Testis (tissue), 3 donors: ENCODE results near the gene GID4. TPM values are rescaled to one million over a fixed set of nuclear protein-coding genes. Genes with fewer than 3 reads are reported as not detected.

Source experiments
- DNase-seq: peaks from one replicate; pipeline ENCODE4 v3.0.0-alpha.2; 2019
- H3K27ac ChIP-seq, 2 donors: fragments of 200-600 bp; sonication (generic); one replicate each; pipeline ENCODE4 v1.5.1; 2019
- H3K27me3 ChIP-seq: fragments of 200-600 bp; sonication (generic); one replicate; pipeline ENCODE4 v1.5.1; 2019
- H3K36me3 ChIP-seq: fragments of 200-600 bp; sonication (generic); one replicate; pipeline ENCODE4 v1.5.1; 2017; ENCODE audit warnings: low read depth; ENCODE audit errors: missing control alignments
- H3K4me1 ChIP-seq: fragments of 200-600 bp; sonication (generic); one replicate; pipeline ENCODE4 v1.5.1; 2019
- H3K4me3 ChIP-seq, 2 donors: fragments of 200-600 bp; sonication (generic); one replicate each; pipeline ENCODE4 v1.5.1; 2017 to 2019
- H3K9me3 ChIP-seq: fragments of 200-600 bp; sonication (generic); one replicate; pipeline ENCODE4 v1.5.1; 2017
- POLR2A ChIP-seq: fragments of 450-650 bp; IDR thresholded peaks from one replicate; pipeline ENCODE4 v1.6.1; 2017; ENCODE audit warnings: antibody characterized with exemption, mild to moderate bottlenecking, moderate library complexity
- WGBS, 2 donors: methylation state at CpG; one replicate each; pipeline ENCODE4 v1.1.5; 2018; 5-methylcytosine and 5-hydroxymethylcytosine counted together
- intact Hi-C: fragments of 100-400 bp; cut with DNase I; formaldehyde crosslinking; loops from one replicate; pipeline ENCODE4 v1.15.1; 2023; ENCODE audit warnings: low total_unique reads
- polyA plus RNA-seq: library from polyadenylated mRNA; stranded (reverse); fragments of 350-450 nt; fragmentation: Illumina TruSeq; extraction: RNeasy Lipid Tissue Mini Kit (QIAGEN cat#74804); gene quantifications from one replicate; pipeline ENCODE4 v1.2.3, GENCODE V29; 2014; ENCODE audit warnings: low read depth, low replicate concordance; ENCODE audit not compliant: insufficient read depth
- total RNA-seq, 2 donors: library from RNA; depleted of rRNA; stranded (reverse); fragments of >200 nt; gene quantifications; one replicate each; pipeline ENCODE4 v1.2.3, GENCODE V29; 2016
- TF ChIP-seq, protein P1 (sequence below), 3 experiments: fragments of 450-650 bp in 2 of 3; fragments of 200-600 bp in 1 of 3; sonication (generic) in 1 of 3; IDR thresholded peaks; one replicate each; pipeline ENCODE4 v1.5.1; 2016 to 2019; ENCODE audit warnings: antibody characterized with exemption in 3 of 3, mild to moderate bottlenecking in 2 of 3, moderate library complexity in 1 of 3

GID4 gene
- total and polyA plus RNA-seq, 3 donors from 2014 or later: 28.6 to 88.3 (median 36.1) TPM

DNA sequence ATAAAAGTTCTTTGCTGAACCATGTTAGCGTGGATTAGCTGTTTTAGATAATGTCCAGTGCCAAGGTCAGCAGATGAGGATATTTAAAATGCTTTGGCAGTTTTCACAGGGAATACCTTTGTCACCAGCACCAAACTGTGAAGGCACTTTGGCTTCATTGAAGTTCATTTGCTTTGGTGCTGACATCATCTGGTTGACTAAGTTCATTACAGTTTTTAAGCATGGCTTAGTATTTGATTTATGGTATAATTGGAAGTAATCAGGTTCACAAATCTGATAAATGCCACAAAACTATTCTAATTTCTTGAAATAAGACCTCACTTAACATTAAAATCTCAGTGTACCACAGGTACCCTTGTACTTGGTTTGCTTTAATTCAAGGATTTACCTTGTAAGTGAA is 4.3 kb downstream of the GID4 start:
- no peak overlapping the region for H3K4me3 ChIP-seq
- H3K27ac ChIP-seq: no peak overlapping the region
- H3K36me3 ChIP-seq: no peaks in the 10 kb centered on the region
- peaks cover 13% of the 10 kb centered on the region for H3K4me1 ChIP-seq
- no peaks in the 10 kb centered on the region for H3K27me3 ChIP-seq
- TF ChIP-seq, protein P1, sequence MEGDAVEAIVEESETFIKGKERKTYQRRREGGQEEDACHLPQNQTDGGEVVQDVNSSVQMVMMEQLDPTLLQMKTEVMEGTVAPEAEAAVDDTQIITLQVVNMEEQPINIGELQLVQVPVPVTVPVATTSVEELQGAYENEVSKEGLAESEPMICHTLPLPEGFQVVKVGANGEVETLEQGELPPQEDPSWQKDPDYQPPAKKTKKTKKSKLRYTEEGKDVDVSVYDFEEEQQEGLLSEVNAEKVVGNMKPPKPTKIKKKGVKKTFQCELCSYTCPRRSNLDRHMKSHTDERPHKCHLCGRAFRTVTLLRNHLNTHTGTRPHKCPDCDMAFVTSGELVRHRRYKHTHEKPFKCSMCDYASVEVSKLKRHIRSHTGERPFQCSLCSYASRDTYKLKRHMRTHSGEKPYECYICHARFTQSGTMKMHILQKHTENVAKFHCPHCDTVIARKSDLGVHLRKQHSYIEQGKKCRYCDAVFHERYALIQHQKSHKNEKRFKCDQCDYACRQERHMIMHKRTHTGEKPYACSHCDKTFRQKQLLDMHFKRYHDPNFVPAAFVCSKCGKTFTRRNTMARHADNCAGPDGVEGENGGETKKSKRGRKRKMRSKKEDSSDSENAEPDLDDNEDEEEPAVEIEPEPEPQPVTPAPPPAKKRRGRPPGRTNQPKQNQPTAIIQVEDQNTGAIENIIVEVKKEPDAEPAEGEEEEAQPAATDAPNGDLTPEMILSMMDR (IDR thresholded peaks at IDR 0.05): peak in 1 of 3 experiments; percentile 24
- TF ChIP-seq POLR2A: no peak
- DNase-seq: no peak
- H3K9me3 ChIP-seq: no peaks in the 10 kb centered on the region
- 50 to 72% methylated on average over 1 of the region's 1 CpG for WGBS, 2 donors
- intact Hi-C loops: no loop called here

DNA sequence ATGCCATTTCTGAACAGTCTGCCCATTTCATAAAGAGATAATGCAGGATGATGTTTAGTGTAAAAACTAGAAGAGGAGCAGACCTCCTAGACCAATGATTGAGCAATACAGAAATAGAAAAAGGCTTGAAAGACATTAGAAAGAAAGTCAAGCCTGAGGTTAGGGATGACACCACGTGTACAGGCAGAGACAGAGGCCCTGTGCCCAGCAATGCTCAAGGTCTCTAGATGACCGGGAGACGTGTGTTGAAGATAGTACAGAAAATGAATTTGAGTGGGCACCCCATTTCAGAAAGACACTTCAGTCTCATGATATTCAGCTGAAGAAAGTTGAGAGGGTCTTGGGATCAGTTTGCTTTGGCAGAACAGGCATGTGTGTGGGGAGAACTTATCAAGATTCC is 5.4 kb downstream of the GID4 start:
- WGBS, 2 donors: 42 to 80% methylated on average over 3 of the region's 3 CpGs
- Histone ChIP-seq H3K4me1 (peaks cover 12% of the 10 kb centered on the region), H3K36me3 (no peaks in the 10 kb centered on the region), H3K4me3 (no peak overlapping the region), H3K27ac (no peak overlapping the region), H3K9me3 (no peaks in the 10 kb centered on the region), H3K27me3 (no peaks in the 10 kb centered on the region)
- DNase-seq: no peak
- intact Hi-C loops: no loop called here
- TF ChIP-seq POLR2A: no peak
- TF ChIP-seq, protein P1 (IDR thresholded peaks at IDR 0.05): no peak

DNA sequence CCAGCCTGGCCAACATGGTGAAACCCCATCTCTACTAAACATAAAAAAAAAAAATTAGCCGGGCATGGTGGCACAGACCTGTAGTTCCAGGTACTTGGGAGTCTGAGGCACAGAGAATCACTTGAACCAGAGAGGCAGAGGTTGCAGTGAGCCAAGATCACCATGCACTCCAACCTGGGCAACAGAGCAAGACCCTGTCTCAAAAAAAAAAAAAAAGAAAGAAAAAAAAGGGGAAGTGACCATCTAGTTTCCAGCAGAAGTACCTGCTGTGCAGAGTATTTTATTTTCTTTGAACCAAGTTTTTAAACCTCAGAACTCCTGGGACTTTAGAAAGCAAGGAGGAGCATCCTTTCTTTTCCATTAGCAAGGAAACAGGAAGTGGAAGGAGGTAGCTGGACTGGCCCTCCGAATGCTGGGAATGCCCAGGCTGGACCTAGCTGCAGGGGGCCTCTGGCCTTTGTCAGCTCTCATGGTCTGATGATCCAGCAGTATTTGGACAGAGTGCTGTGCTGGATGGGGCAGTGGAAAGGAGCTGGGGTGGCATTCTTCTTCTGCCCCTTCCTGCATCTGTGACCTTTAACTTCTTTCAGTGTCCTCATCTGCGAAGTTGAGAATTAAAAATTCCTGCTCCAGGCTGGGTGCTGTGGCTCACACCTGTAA is 6.6 kb downstream of the GID4 start:
- Histone ChIP-seq H3K4me1 (peaks cover 3% of the 10 kb centered on the region), H3K27ac (no peak overlapping the region), H3K27me3 (no peaks in the 10 kb centered on the region), H3K4me3 (no peak overlapping the region), H3K9me3 (no peaks in the 10 kb centered on the region), H3K36me3 (no peaks in the 10 kb centered on the region)
- 88 to 90% methylated on average over 3 of the region's 3 CpGs for WGBS, 2 donors
- DNase-seq: no peak
- intact Hi-C loops: no loop called here
- TF ChIP-seq, protein P1 (IDR thresholded peaks at IDR 0.05): no peak
- no peak for TF ChIP-seq POLR2A

DNA sequence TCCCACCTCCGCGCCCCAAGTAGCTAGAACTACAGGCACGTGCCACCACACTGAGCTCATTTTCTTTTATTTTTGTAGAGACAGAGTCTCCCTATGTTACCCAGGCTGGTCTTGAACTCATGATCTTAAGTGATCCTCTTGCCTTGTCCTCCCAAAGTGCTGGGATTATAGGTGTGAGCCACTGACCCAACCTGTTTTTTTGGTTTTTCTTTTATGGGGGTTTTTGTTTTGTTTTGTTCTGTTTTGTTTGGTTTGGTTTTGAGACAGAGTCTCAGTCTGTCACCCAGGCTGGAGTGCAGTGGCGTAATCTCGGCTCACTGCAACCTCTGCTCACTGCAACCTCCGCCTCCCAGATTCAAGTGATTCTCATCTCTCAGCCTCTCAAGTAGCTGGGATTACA is 16.4 kb downstream of the GID4 start:
- no peak overlapping the region for H3K4me3 ChIP-seq
- intact Hi-C loops: no loop called here
- H3K27me3 ChIP-seq: no peaks in the 10 kb centered on the region
- no peak for DNase-seq
- H3K4me1 ChIP-seq: no peaks in the 10 kb centered on the region
- no peak overlapping the region for H3K27ac ChIP-seq
- no peaks in the 10 kb centered on the region for H3K36me3 ChIP-seq
- H3K9me3 ChIP-seq: no peaks in the 10 kb centered on the region
- WGBS, 2 donors: 91 to 94% methylated on average over 6 of the region's 6 CpGs
- TF ChIP-seq POLR2A: no peak

DNA sequence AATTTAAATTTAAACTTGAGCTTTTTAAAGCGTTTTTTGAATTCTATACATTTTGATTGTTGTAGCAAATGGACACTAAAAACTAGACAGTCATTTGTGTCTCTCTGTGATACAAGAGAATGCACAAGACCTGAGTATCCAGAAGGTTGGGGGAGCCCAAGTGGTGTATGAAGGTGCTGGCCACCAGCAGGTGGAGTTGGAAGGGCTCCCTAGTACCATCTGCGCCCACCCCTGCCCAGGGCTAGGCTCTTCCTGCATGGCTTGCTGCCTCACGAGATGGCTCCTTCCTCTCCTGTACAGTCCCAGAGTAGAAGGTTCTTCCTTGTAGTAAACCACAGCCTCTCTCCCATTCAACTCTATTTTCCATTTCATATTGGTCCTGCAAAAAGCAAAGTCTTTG is 17.0 kb downstream of the GID4 start:
- no peaks in the 10 kb centered on the region for H3K36me3 ChIP-seq
- no peak overlapping the region for H3K27ac ChIP-seq
- 87 to 97% methylated on average over 3 of the region's 3 CpGs for WGBS, 2 donors
- intact Hi-C loops: no loop called here
- no peak overlapping the region for H3K4me3 ChIP-seq
- TF ChIP-seq POLR2A: no peak
- TF ChIP-seq, protein P1 (IDR thresholded peaks at IDR 0.05): no peak
- no peak for DNase-seq
- no peaks in the 10 kb centered on the region for H3K4me1 ChIP-seq
- H3K27me3 ChIP-seq: no peaks in the 10 kb centered on the region
- H3K9me3 ChIP-seq: no peaks in the 10 kb centered on the region
